HG03571 (cell line): Measurements from ENCODE around the gene ANKRD40CL.

Source experiments
- ATAC-seq: cut with Tn5 transposase; IDR thresholded peaks from one replicate; pipeline ENCODE4 v1.9.1; 2021; ENCODE audit not compliant: unreplicated experiment

Gene ANKRD40CL

DNA sequence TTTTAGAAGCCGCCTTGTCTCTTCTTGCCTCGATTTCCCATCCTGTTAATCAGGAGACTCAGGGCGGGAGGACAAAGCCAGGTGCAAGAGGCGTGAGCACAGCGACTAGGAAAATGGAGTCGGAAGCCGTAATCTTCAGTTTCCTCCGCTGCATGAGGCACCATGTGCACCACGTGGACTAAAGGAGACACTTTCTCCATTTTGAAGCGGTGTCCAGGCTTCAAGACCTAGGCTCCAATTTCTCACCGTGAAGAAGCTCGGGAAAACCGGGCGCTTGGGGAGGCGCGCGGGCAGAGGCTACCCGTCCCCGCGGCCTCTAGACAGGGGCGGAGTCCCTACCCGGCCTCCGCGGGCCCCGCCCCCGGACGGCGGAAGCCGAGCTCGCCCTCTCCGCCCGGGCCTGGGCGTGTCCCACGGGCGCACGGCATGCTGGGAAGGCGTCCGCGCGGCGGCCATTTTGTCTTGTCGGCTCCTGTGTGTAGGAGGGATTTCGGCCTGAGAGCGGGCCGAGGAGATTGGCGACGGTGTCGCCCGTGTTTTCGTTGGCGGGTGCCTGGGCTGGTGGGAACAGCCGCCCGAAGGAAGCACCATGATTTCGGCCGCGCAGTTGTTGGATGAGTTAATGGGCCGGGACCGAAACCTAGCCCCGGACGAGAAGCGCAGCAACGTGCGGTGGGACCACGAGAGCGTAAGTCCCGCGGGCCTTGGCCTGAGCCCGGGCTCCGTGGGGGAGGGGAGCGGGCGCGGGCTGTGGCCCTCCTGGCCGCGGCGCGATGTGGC is 48.0 kb downstream of the ANKRD40CL start, which contains the start of gene LUC7L3:
LUC7L3 (plus strand) TSS at position 460 of the 780 bp plus-strand sequence; CDS start at position 590, 130 bp downstream.
- ATAC-seq = peak; percentile 84

GRCh38 chr17:50715471-50715870 is 51.8 kb downstream of the ANKRD40CL start:
- no peak for ATAC-seq

DNA sequence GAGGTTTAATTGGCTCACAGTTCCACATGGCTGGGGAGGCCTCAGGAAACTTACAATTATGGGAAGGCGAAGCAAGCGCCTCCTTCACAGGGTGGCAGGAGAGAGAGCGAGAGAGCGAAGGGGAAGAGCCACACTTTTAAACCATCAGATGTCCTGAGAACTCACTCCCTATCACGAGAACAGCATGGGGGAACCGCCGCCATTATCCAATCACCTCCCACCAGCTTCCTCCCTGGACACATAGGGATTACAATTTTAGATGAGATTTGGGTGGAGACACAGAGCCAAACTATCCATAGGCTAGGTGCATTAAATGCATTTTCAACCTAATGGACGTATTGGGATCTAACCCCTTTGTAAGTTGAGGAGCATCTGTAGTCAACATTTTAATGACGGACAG is 54.7 kb downstream of the ANKRD40CL start:
- no peak for ATAC-seq
